Motor neuron (in vitro differentiated cells): ENCODE measurements around the gene DNAJB11. TPM values are rescaled to one million over a fixed set of nuclear protein-coding genes. Genes with fewer than 3 reads are reported as not detected.

Experiments used
- ATAC-seq, 8 experiments: fragments of 200-7000 bp; cut with Tn5 transposase; replicated peaks in 6 of 8; 2 replicates each; pipeline ENCODE4 v1.8.0; 2021; ENCODE audit warnings: mild to moderate bottlenecking in 8 of 8, moderate library complexity in 8 of 8
- H3K27ac ChIP-seq, 2 donors: fragments of 250-450 bp; sonication (Bioruptor Pico); 2 replicates each; pipeline ENCODE4 v1.9.0; 2021; ENCODE audit warnings: antibody characterized with exemption in 2 of 2, mild to moderate bottlenecking in 2 of 2, moderate library complexity in 1 of 2
- H3K4me1 ChIP-seq, 2 donors: fragments of 250-450 bp; sonication (Bioruptor Pico); replicated peaks in 1 of 2; 2 replicates each; pipeline ENCODE4 v1.6.1; 2021; ENCODE audit warnings: antibody characterized with exemption in 2 of 2, mild to moderate bottlenecking in 2 of 2, moderate library complexity in 1 of 2
- H3K4me3 ChIP-seq, 5 donors: fragments of 250-450 bp; sonication (Bioruptor Pico); 2 replicates each; pipeline ENCODE4 v1.9.0; 2021; ENCODE audit warnings: antibody characterized with exemption in 5 of 5, mild to moderate bottlenecking in 5 of 5, moderate library complexity in 4 of 5
- WGBS, 10 experiments: fragments of 450-650 bp; shearing (Covaris generic); methylation state at CpG; one replicate each; pipeline ENCODE4 v1.0.0; 2022; 5-methylcytosine and 5-hydroxymethylcytosine counted together
- in situ Hi-C, 9 experiments: fragments of 400-800 bp; cut with MboI; loops; one replicate each; pipeline ENCODE4 v1.15.0; 2021; ENCODE audit warnings: low sequenced_read_pairs in 9 of 9, low pct_unique_long_range_greater_than_20kb in 2 of 9; ENCODE audit not compliant: unreplicated experiment in 9 of 9
- total RNA-seq, 8 experiments: library from RNA; unstranded; fragments of 300-600 nt; gene quantifications; 2 replicates each; pipeline versions ENCODE4 v1.2.3 to v1.2.4, GENCODE V29; 2022

DNAJB11 gene
- total RNA-seq, 8 experiments from 2014 or later, result 45.3 to 94.0 (median 72.5) TPM

DNA sequence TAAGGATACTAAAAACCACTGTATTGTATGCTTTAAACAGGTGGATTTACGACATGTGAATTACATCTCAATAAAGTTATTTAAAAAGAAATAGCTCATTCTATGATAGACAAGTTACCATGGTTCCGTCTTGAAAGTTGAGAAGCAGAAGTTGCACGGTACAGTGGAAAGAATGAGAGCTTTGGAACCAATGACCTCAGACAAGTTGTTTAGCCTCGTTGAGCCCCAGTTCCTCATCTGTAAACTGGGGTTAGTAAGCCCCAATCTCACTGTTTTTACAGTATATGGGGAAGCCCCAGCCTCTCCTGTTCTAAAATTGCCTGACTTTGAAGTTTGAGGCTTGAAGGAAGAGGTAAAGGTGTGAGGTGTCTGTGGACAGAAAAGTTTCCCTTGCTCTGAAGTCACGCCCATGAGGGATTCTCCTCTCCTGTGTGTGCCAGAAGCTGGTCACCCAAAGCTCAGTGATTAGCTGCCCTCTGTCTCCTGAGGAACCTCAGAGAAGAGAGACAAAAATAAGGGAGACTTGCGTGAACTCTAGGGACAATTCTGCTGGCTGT is 36.3 kb upstream of the DNAJB11 start:
- no peak for ATAC-seq
- H3K4me3 ChIP-seq, result no peak overlapping the region
- 50 to 100% (median 93%) methylated on average over 1 to 6 of the region's 6 CpGs; no CpG with 5 or more reads in 1 of the 10 experiments for WGBS, 10 experiments
- in situ Hi-C loops, result loop anchor here in 8 of 9 experiments (10.0 to 25.0 kb wide), 4 partner anchors 259 to 549 kb away; no protein-coding TSS in a partner anchor
- H3K4me1 ChIP-seq, result peaks cover 8 to 12% of the 10 kb centered on the region in 2 donors
- H3K27ac ChIP-seq, result no peak overlapping the region

DNA sequence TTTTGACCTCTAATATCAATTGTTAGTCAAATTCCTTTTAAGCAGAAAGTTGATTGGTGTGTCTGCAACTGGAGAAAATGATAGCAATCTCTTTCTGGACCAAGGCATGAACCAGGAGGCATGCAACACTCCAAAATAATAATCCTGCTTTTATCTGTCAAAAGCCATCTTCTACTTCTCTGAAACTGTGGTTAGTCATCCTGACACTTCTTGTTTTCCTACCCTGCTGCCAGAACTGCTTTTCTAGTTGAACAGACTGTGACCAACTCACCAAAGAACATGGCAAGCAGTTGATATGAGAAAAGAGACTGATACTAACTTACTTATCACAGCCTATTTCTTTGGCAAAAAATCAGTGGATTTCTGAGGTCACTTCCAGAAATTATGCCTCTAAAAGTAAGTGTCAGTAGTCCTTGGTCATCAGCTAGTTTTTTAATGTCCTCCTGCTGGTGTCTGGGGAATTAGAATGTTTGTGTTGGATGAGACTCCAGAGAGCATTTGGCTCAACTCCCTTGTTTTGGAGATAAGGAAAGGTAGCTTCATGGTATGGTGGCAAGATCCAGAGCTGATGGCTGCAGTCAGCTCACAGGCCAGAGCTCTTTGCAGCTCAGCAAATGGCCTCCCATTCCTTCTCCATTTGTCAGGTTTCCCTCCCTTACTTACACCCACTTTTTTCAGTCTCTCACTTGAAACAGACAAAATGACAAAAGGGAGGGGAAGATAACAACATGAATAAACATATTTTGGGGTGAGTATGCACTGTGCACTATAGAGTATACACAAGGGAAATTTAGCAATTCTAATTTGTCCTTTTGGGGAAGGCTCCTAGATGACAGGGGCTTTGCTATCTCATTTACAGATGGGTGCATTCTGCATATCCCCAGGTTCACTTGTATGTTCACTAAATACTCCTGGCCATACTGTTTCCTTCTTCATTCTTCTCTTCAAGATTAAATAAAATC is 33.4 kb upstream of the DNAJB11 start:
- Histone ChIP-seq H3K4me3 (no peak overlapping the region), H3K27ac (no peak overlapping the region), H3K4me1 (peaks cover 8 to 12% of the 10 kb centered on the region in 2 donors)
- peak in 3 of 8 experiments; percentile 32 to 77 (median 72) for ATAC-seq
- in situ Hi-C loops, result loop anchor here in 8 of 9 experiments (10.0 to 25.0 kb wide), 4 partner anchors 262 to 552 kb away; no protein-coding TSS in a partner anchor

DNA sequence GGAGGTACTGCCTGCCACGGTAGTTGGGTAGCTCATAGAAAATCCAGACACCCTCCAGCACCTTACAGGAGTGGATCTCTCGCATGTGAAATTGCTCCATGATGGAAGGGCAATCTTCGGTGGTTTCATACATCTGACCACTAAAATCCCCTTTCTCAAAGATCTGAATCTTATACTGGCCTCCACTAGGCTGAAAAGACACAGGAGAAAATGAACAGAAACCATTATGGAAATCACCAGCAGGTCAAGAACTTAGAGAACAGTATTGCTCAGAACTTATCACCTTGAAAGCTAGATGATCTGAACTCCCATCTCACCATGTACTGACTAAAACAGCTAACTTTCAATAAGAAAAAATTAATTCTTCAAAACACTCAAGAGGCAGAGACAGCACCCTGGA is 31.7 kb upstream of the DNAJB11 start:
- ATAC-seq, result no peak
- 100% methylated on average over 1 to 3 of the region's 3 CpGs; no CpG with 5 or more reads in 5 of the 10 experiments for WGBS, 10 experiments
- in situ Hi-C loops, result loop anchor here in 8 of 9 experiments (10.0 to 25.0 kb wide), 4 partner anchors 264 to 554 kb away; no protein-coding TSS in a partner anchor
- Histone ChIP-seq H3K4me1 (no peaks in the 10 kb centered on the region), H3K27ac (no peak overlapping the region), H3K4me3 (no peak overlapping the region)

GRCh38 chr3:186540221-186540834 is 30.2 kb upstream of the DNAJB11 start:
- no peak overlapping the region for H3K27ac ChIP-seq
- H3K4me3 ChIP-seq, result peak overlapping the region in 1 of 5 donors; percentile 6
- WGBS, 10 experiments, result 0 to 20% (median 12%) methylated on average over 2 to 8 of the region's 8 CpGs
- in situ Hi-C loops, result loop anchor here in 8 of 9 experiments (10.0 to 25.0 kb wide), 3 partner anchors 278 to 553 kb away; no protein-coding TSS in a partner anchor
- H3K4me1 ChIP-seq, result no peaks in the 10 kb centered on the region
- ATAC-seq, result peak; percentile 73 to 95 (median 82)

- H3K4me1 ChIP-seq, result no peaks in the 10 kb centered on the region
- ATAC-seq, result no peak
- H3K27ac ChIP-seq, result no peak overlapping the region
- 0 to 55% (median 42%) methylated on average over 1 to 2 of the region's 2 CpGs for WGBS, 10 experiments
- in situ Hi-C loops, result loop anchor here in 8 of 9 experiments (10.0 to 25.0 kb wide), 3 partner anchors 279 to 554 kb away; no protein-coding TSS in a partner anchor
- no peak overlapping the region for H3K4me3 ChIP-seq
Measured at GRCh38 chr3:186540835-186541226, 29.7 kb upstream of the DNAJB11 start.

- WGBS, 10 experiments, result 37 to 100% (median 86%) methylated on average over 1 to 2 of the region's 2 CpGs; no CpG with 5 or more reads in 1 of the 10 experiments
- Histone ChIP-seq H3K4me1 (no peaks in the 10 kb centered on the region), H3K4me3 (no peak within 1 kb of the TSS), H3K27ac (no peak within 1 kb of the TSS)
- in situ Hi-C loops, result loop anchor here in 8 of 9 experiments (10.0 to 25.0 kb wide), 3 partner anchors 282 to 557 kb away; no protein-coding TSS in a partner anchor
- ATAC-seq, result no peak
Measured at GRCh38 chr3:186544281-186544680, 26.2 kb upstream of the DNAJB11 start, which contains the start of gene CRYGS. Gene CRYGS, minus strand, starts transcription at chr3:186544380. Its CDS starts 54 bp downstream, at chr3:186544326.

GRCh38 chr3:186549497-186549896 is 21.0 kb upstream of the DNAJB11 start:
- ATAC-seq, result no peak
- no peak overlapping the region for H3K27ac ChIP-seq
- 71 to 100% (median 92%) methylated on average over 1 to 3 of the region's 3 CpGs; no CpG with 5 or more reads in 1 of the 10 experiments for WGBS, 10 experiments
- no peaks in the 10 kb centered on the region for H3K4me1 ChIP-seq
- in situ Hi-C loops, result loop anchor here in 8 of 9 experiments (10.0 to 25.0 kb wide), 3 partner anchors 287 to 562 kb away; no protein-coding TSS in a partner anchor
- no peak overlapping the region for H3K4me3 ChIP-seq

- no peak for ATAC-seq
- Histone ChIP-seq H3K4me1 (no peaks in the 10 kb centered on the region), H3K27ac (no peak overlapping the region), H3K4me3 (no peak overlapping the region)
- WGBS, 10 experiments, result 44 to 100% (median 94%) methylated on average over 1 to 6 of the region's 6 CpGs; no CpG with 5 or more reads in 1 of the 10 experiments
- in situ Hi-C loops, result loop anchor here in 1 of 9 experiments (25.0 kb wide), 1 partner anchor 564 kb away; no protein-coding TSS in a partner anchor
Measured at GRCh38 chr3:186551387-186551786, 19.1 kb upstream of the DNAJB11 start.

DNA sequence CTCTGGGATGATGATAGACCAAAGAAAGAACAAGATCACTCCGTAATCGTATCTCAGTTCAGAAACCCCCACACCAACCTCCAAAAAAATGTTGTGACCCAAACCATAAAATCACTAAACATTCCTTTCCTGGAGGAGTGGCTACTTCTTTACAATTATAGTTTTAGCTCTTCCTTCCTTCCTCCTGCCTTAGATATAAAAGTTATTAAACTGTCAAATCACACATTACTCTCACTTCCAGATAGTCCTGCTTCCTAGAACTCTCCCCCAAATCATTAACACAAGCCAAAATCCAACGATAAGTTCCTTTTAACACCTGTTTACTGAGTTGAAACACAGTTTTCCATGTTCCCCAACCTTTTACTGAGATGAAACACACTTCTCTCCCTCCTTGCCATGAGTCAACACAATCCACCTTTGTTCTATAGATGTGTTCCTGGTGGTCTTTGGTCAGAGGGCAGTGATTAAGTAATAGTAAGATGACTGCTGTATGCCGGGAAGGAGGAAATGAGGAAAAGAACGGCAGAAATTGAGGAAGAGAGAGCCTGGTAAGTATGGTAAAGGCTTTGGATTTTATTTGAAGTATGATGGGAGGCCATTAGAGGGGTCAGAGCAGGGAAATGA is 18.0 kb upstream of the DNAJB11 start:
- WGBS, 10 experiments, result 57 to 100% (median 89%) methylated on average over 1 to 5 of the region's 5 CpGs
- in situ Hi-C loops, result loop anchor here in 1 of 9 experiments (25.0 kb wide), 1 partner anchor 565 kb away; no protein-coding TSS in a partner anchor
- no peak overlapping the region for H3K4me3 ChIP-seq
- no peaks in the 10 kb centered on the region for H3K4me1 ChIP-seq
- ATAC-seq, result no peak
- H3K27ac ChIP-seq, result no peak overlapping the region

DNA sequence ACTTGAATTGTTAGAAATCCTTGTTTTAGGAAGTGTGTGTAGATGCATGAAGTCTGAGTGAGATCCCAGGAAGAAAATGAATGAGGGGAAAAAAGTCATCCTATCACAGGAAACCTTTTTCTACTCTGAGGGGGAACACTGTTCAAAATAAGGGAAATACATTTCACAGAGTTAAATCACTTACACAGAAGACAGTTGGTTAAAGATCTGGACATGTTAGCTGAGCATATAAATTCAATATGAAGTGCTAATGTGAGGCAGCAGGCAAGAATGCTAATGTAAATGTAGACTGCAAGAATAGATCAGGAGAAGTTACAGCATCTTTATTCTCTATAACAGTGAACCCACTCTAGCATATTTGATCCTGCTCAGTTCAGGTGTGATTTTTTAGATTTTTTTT is 5.9 kb upstream of the DNAJB11 start:
- H3K4me3 ChIP-seq, result no peak overlapping the region
- in situ Hi-C loops, result loop anchor here in 1 of 9 experiments (25.0 kb wide), 1 partner anchor 577 kb away; no protein-coding TSS in a partner anchor
- ATAC-seq, result no peak
- H3K27ac ChIP-seq, result no peak overlapping the region
- peaks cover 3 to 7% of the 10 kb centered on the region in 2 donors for H3K4me1 ChIP-seq

DNA sequence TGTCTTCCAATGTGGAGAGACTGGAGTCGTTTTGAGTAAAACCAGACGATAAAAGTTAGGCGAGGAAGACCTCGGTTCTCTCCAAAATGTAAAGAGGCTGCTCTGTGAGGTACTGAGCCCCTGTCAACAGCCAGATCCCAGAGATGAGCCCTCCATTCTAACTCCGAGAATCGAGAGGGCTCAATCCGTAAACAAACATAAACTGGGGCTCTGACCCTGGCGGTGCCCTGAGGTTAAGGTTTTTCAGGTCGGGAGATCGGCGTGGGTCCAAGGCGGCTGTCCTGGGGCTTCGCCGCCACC is 3.8 kb upstream of the DNAJB11 start:
- Histone ChIP-seq H3K4me1 (peaks cover 3 to 11% of the 10 kb centered on the region in 2 donors), H3K4me3 (peak overlapping the region; percentile 58 to 99 (median 60)), H3K27ac (peak overlapping the region; percentile 21 to 33)
- ATAC-seq, result peak in 3 of 8 experiments; percentile 0 to 1 (median 0)
- in situ Hi-C loops, result loop anchor here in 1 of 9 experiments (25.0 kb wide), 1 partner anchor 579 kb away; no protein-coding TSS in a partner anchor
- WGBS, 10 experiments, result 0 to 10% (median 2%) methylated on average over 2 to 7 of the region's 14 CpGs; no CpG with 5 or more reads in 3 of the 10 experiments
